ENCODE data around the gene SH3PXD2A. TPM values are rescaled to one million over a fixed set of nuclear protein-coding genes. Genes with fewer than 3 reads are reported as not detected.

SH3PXD2A gene
- total RNA-seq, 2 experiments from 2014 or later, result 16.5 to 17.9 TPM

- no peak for DNase-seq
- Mint-ChIP-seq H3K36me3 (ENCODE audit: low read depth) (no peaks in the 10 kb centered on the region), H3K4me3 (peak overlapping the region; percentile 63), H3K4me1 (peaks cover 49% of the 10 kb centered on the region), H3K27me3 (no peaks in the 10 kb centered on the region), H3K27ac (no peak overlapping the region), H3K9me3 (no peaks in the 10 kb centered on the region)
- CTCF ChIA-PET, result interaction anchor here (1.8 to 3.3 kb wide), 2 partner anchors 67 to 86 kb away, joined by 4 to 13 read pairs; no protein-coding TSS in a partner anchor
- POLR2A ChIA-PET, result interaction anchor here (0.5 kb wide), 1 partner anchor 187 kb away, joined by 3 read pairs; no protein-coding TSS in a partner anchor
Observed at GRCh38 chr10:103691723-103692435, 163.5 kb downstream of the SH3PXD2A start.

GRCh38 chr10:103691267-103691666 lies 164.1 kb downstream of the SH3PXD2A start:
- DNase-seq, result no peak
- Mint-ChIP-seq H3K9me3 (no peaks in the 10 kb centered on the region), H3K4me1 (peaks cover 44% of the 10 kb centered on the region), H3K27me3 (no peaks in the 10 kb centered on the region), H3K36me3 (ENCODE audit: low read depth) (no peaks in the 10 kb centered on the region), H3K27ac (no peak overlapping the region), H3K4me3 (peak overlapping the region; percentile 54)
- ChIA-PET POLR2A (interaction anchor here (0.5 kb wide), 1 partner anchor 186 kb away, joined by 3 read pairs; no protein-coding TSS in a partner anchor), CTCF (interaction anchor here (1.8 to 3.3 kb wide), 2 partner anchors 68 to 86 kb away, joined by 4 to 13 read pairs; no protein-coding TSS in a partner anchor)

GRCh38 chr10:103690281-103690680 lies 165.1 kb downstream of the SH3PXD2A start:
- H3K4me1 Mint-ChIP-seq, result peaks cover 40% of the 10 kb centered on the region
- ChIA-PET CTCF (interaction anchor here (0.8 to 3.3 kb wide), 6 partner anchors 10 to 204 kb away, joined by 3 to 13 read pairs (median 4); no protein-coding TSS in a partner anchor), POLR2A (interaction anchor here (1.4 kb wide), 1 partner anchor 12 kb away, joined by 4 read pairs; no protein-coding TSS in a partner anchor)
- H3K27ac Mint-ChIP-seq, result no peak overlapping the region
- no peak for DNase-seq
- H3K4me3 Mint-ChIP-seq, result no peak overlapping the region
- H3K36me3 Mint-ChIP-seq (ENCODE audit: low read depth), result no peaks in the 10 kb centered on the region
- H3K9me3 Mint-ChIP-seq, result no peaks in the 10 kb centered on the region
- H3K27me3 Mint-ChIP-seq, result no peaks in the 10 kb centered on the region

- Mint-ChIP-seq H3K27me3 (no peaks in the 10 kb centered on the region), H3K36me3 (ENCODE audit: low read depth) (no peaks in the 10 kb centered on the region), H3K27ac (no peak overlapping the region), H3K4me1 (peaks cover 26% of the 10 kb centered on the region), H3K4me3 (no peak overlapping the region), H3K9me3 (no peaks in the 10 kb centered on the region)
- ChIA-PET POLR2A (interaction anchor here (2.7 kb wide), 1 partner anchor 10 kb away, joined by 10 read pairs; no protein-coding TSS in a partner anchor), CTCF (interaction anchor here (1.8 kb wide), 1 partner anchor 21 kb away, joined by 4 read pairs; no protein-coding TSS in a partner anchor)
- DNase-seq, result no peak
Observed at GRCh38 chr10:103688491-103688890, 166.9 kb downstream of the SH3PXD2A start.

GRCh38 chr10:103687718-103688117 lies 167.7 kb downstream of the SH3PXD2A start:
- Mint-ChIP-seq H3K4me1 (peaks cover 24% of the 10 kb centered on the region), H3K4me3 (no peak overlapping the region), H3K27ac (no peak overlapping the region), H3K9me3 (no peaks in the 10 kb centered on the region), H3K27me3 (no peaks in the 10 kb centered on the region), H3K36me3 (ENCODE audit: low read depth) (no peaks in the 10 kb centered on the region)
- POLR2A ChIA-PET, result interaction anchor here (2.7 kb wide), 1 partner anchor 9 kb away, joined by 10 read pairs; no protein-coding TSS in a partner anchor
- CTCF ChIA-PET, result interaction anchor here (0.9 to 3.1 kb wide), 6 partner anchors 8 to 164 kb away, joined by 3 to 45 read pairs (median 4); no protein-coding TSS in a partner anchor
- DNase-seq, result no peak

GRCh38 chr10:103687172-103687571 lies 168.2 kb downstream of the SH3PXD2A start:
- Mint-ChIP-seq H3K36me3 (ENCODE audit: low read depth) (no peaks in the 10 kb centered on the region), H3K9me3 (no peaks in the 10 kb centered on the region), H3K4me1 (peaks cover 22% of the 10 kb centered on the region), H3K27ac (no peak overlapping the region), H3K4me3 (no peak overlapping the region), H3K27me3 (no peaks in the 10 kb centered on the region)
- ChIA-PET CTCF (interaction anchor here (0.7 to 3.1 kb wide), 29 partner anchors 8 to 318 kb away, joined by 3 to 45 read pairs (median 4); partner anchors contain the start of genes ATP5MK and PDCD11), POLR2A (interaction anchor here (1.2 to 2.7 kb wide), 2 partner anchors 9 kb away, joined by 5 to 10 read pairs; no protein-coding TSS in a partner anchor)
- no peak for DNase-seq

- POLR2A ChIA-PET, result interaction anchor here (0.7 to 2.7 kb wide), 8 partner anchors 8 to 493 kb away, joined by 3 to 10 read pairs (median 3); partner anchors contain the start of gene NT5C2
- Mint-ChIP-seq H3K9me3 (no peaks in the 10 kb centered on the region), H3K36me3 (ENCODE audit: low read depth) (no peaks in the 10 kb centered on the region), H3K27ac (no peak overlapping the region), H3K4me3 (no peak overlapping the region), H3K27me3 (no peaks in the 10 kb centered on the region), H3K4me1 (peaks cover 13% of the 10 kb centered on the region)
- peak; percentile 80 for DNase-seq
- CTCF ChIA-PET, result interaction anchor here (0.6 to 3.1 kb wide), 51 partner anchors 8 to 435 kb away, joined by 3 to 45 read pairs (median 4); partner anchors contain the start of genes ATP5MK, PDCD11 and SFR1
Observed at GRCh38 chr10:103685880-103686669, 169.3 kb downstream of the SH3PXD2A start.

GRCh38 chr10:103683851-103684250 lies 171.5 kb downstream of the SH3PXD2A start:
- CTCF ChIA-PET, result interaction anchor here (0.9 to 1.1 kb wide), 2 partner anchors 32 to 78 kb away, joined by 3 read pairs; no protein-coding TSS in a partner anchor
- Mint-ChIP-seq H3K4me3 (no peak overlapping the region), H3K36me3 (ENCODE audit: low read depth) (no peaks in the 10 kb centered on the region), H3K27me3 (no peaks in the 10 kb centered on the region), H3K4me1 (peaks cover 6% of the 10 kb centered on the region), H3K27ac (no peak overlapping the region), H3K9me3 (no peaks in the 10 kb centered on the region)
- POLR2A ChIA-PET, result no interaction called here
- DNase-seq, result no peak

- CTCF ChIA-PET, result interaction anchor here (1.1 kb wide), 2 partner anchors 30 to 31 kb away, joined by 3 read pairs; no protein-coding TSS in a partner anchor
- Mint-ChIP-seq H3K4me3 (no peak overlapping the region), H3K27me3 (no peaks in the 10 kb centered on the region), H3K27ac (no peak overlapping the region), H3K4me1 (peaks cover 18% of the 10 kb centered on the region), H3K36me3 (ENCODE audit: low read depth) (no peaks in the 10 kb centered on the region), H3K9me3 (no peaks in the 10 kb centered on the region)
- POLR2A ChIA-PET, result no interaction called here
- no peak for DNase-seq
Observed at GRCh38 chr10:103682631-103683030, 172.7 kb downstream of the SH3PXD2A start.

- no peaks in the 10 kb centered on the region for H3K27me3 Mint-ChIP-seq
- no peaks in the 10 kb centered on the region for H3K36me3 Mint-ChIP-seq (ENCODE audit: low read depth)
- H3K27ac Mint-ChIP-seq, result no peak overlapping the region
- no peak for DNase-seq
- POLR2A ChIA-PET, result no interaction called here
- no peaks in the 10 kb centered on the region for H3K9me3 Mint-ChIP-seq
- peaks cover 23% of the 10 kb centered on the region for H3K4me1 Mint-ChIP-seq
- H3K4me3 Mint-ChIP-seq, result no peak overlapping the region
- CTCF ChIA-PET, result no interaction called here
Observed at GRCh38 chr10:103681617-103682399, 173.6 kb downstream of the SH3PXD2A start.

GRCh38 chr10:103680869-103681236 lies 174.5 kb downstream of the SH3PXD2A start:
- no peak overlapping the region for H3K27ac Mint-ChIP-seq
- peaks cover 18% of the 10 kb centered on the region for H3K4me1 Mint-ChIP-seq
- no peak for DNase-seq
- H3K36me3 Mint-ChIP-seq (ENCODE audit: low read depth), result no peaks in the 10 kb centered on the region
- no peaks in the 10 kb centered on the region for H3K27me3 Mint-ChIP-seq
- H3K4me3 Mint-ChIP-seq, result no peak overlapping the region
- ChIA-PET CTCF (no interaction called here), POLR2A (no interaction called here)
- H3K9me3 Mint-ChIP-seq, result no peaks in the 10 kb centered on the region
